Measurements from ENCODE around the gene KCNK17. TPM values are rescaled to one million over a fixed set of nuclear protein-coding genes. Genes with fewer than 3 reads are reported as not detected.

KCNK17 gene
- 0.13 TPM in 1 of 2 replicates, not detected in the other for total RNA-seq (2014; rRNA removed; shearing (Covaris generic))

- DNase-seq (ENCODE audit: low spot score), result no peak
Measured at GRCh38 chr6:39314273-39314795, at the start of gene KCNK17. KCNK17 (minus strand) TSS chr6:39314419; CDS start chr6:39314320, 99 bp downstream.

GRCh38 chr6:39363280-39363679 is 49.1 kb upstream of the KCNK17 start:
- no peak for DNase-seq (ENCODE audit: low spot score)

GRCh38 chr6:39362487-39362865 is 48.3 kb upstream of the KCNK17 start:
- peak; percentile 15 for DNase-seq (ENCODE audit: low spot score)

- DNase-seq (ENCODE audit: low spot score), result peak; percentile 72
Measured at GRCh38 chr6:39361657-39362486, 47.7 kb upstream of the KCNK17 start.

- no peak for DNase-seq (ENCODE audit: low spot score)
Measured at GRCh38 chr6:39360378-39360777, 46.2 kb upstream of the KCNK17 start.

GRCh38 chr6:39357998-39358686 is 43.9 kb upstream of the KCNK17 start:
- DNase-seq (ENCODE audit: low spot score), result peak; percentile 34

GRCh38 chr6:39353698-39354315 is 39.6 kb upstream of the KCNK17 start:
- DNase-seq (ENCODE audit: low spot score), result no peak

- no peak for DNase-seq (ENCODE audit: low spot score)
Measured at GRCh38 chr6:39350723-39351505, 36.7 kb upstream of the KCNK17 start.

GRCh38 chr6:39348740-39349139 is 34.5 kb upstream of the KCNK17 start:
- no peak for DNase-seq (ENCODE audit: low spot score)

GRCh38 chr6:39347906-39348585 is 33.8 kb upstream of the KCNK17 start:
- peak; percentile 81 for DNase-seq (ENCODE audit: low spot score)

GRCh38 chr6:39347206-39347605 is 33.0 kb upstream of the KCNK17 start:
- no peak for DNase-seq (ENCODE audit: low spot score)

- DNase-seq (ENCODE audit: low spot score), result no peak
Measured at GRCh38 chr6:39344821-39345280, 30.6 kb upstream of the KCNK17 start.

- no peak for DNase-seq (ENCODE audit: low spot score)
Measured at GRCh38 chr6:39343396-39343870, 29.2 kb upstream of the KCNK17 start.

- DNase-seq (ENCODE audit: low spot score), result no peak
Measured at GRCh38 chr6:39342692-39343395, 28.6 kb upstream of the KCNK17 start.

GRCh38 chr6:39341937-39342336 is 27.7 kb upstream of the KCNK17 start:
- no peak for DNase-seq (ENCODE audit: low spot score)

GRCh38 chr6:39341352-39341751 is 27.1 kb upstream of the KCNK17 start:
- no peak for DNase-seq (ENCODE audit: low spot score)

- DNase-seq (ENCODE audit: low spot score), result no peak
Measured at GRCh38 chr6:39339868-39340550, 25.8 kb upstream of the KCNK17 start.

GRCh38 chr6:39339096-39339867 is 25.1 kb upstream of the KCNK17 start:
- DNase-seq (ENCODE audit: low spot score), result no peak
